HG03342 (cell line): ENCODE results near the gene KLHL6.
A peak's percentile ranks its signal among the peaks of the same experiment; 100 is the strongest.
"Not testable (repeated sequence)": the region's sequence is repeated elsewhere in the genome, so short reads cannot be mapped to it uniquely, and the experiment has no call there.

Experiments
- ATAC-seq: cut with Tn5 transposase; IDR thresholded peaks from one replicate; pipeline ENCODE4 v1.9.1; 2021; ENCODE audit warnings: mild to moderate bottlenecking, moderate library complexity; ENCODE audit not compliant: unreplicated experiment

Gene KLHL6

DNA sequence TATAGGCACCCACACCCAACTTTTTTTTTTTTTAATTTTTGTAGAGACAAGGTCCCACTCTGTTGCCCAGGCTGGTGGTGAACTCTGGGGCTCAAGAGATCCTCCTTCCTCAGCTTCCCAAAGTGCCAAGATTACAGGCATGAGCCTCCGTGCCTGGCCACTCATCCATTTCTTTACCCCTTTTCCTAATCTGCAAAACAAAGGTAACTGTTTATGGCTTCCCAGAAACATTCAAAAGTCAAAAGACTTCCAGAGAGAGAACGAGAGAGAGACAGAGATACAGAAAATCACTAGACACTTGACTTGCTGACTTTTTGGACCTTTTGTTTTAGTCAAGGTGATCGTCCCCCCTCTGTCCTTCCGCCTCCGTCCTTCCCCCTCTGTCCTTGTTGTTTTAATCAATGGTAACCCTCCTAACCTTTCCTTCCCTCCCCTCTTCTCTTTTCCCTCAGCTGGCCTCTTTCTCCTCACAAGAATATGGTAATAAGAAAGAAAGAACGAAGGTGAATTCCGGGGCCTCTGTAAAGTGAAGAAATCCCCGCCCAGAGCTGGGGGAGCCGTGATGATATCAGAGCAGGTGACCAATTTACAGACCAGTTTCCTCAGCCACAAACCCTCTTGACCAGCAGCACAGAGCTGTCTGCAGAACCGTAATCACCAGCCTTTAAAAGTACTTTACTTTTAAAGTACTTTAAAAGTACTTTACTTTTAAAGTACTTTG, 21.9 kb downstream of the KLHL6 start:
- no peak for ATAC-seq

GRCh38 chr3:183532620-183533411, 22.7 kb downstream of the KLHL6 start:
- no peak for ATAC-seq

DNA sequence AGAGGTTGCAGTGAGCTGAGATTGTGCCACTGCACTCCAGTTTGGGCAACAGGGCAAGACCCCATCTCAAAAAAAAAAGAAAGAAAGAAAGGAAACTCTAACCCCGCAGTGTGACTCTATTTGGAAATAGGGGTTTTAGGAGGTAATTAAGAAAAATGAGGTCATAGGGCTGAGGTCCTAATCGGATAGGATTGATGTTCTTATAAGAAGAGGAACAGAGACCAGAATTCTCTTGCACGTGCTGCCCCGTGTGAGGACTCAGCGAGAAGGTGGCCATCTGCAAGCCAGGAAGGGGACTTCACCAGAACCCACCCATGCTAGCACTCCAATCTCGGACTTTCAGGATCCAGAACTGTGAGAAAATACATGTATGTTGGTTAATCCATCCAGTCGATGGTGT, 25.8 kb downstream of the KLHL6 start:
- ATAC-seq, result no peak

- no peak for ATAC-seq
These were observed 26.3 kb downstream of the KLHL6 start for GRCh38 chr3:183529185-183529584.

DNA sequence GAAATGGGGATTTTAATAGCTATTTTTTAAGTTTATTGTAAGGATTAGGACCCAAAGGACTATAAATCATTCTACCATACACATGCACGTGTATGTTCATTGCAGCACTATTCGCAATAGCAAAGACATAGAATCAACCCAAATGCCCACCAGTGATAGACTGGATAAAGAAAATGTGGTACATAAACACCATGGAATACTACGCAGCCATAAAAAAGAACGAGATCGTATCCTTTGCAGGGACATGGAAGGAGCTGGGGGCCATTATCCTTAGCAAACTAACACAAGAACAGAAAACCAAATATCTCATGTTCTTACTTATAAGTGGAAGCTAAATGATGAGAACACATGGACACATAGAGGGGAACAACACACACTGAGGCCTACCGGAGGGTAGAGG, 26.7 kb downstream of the KLHL6 start:
- not testable (repeated sequence) for ATAC-seq

DNA sequence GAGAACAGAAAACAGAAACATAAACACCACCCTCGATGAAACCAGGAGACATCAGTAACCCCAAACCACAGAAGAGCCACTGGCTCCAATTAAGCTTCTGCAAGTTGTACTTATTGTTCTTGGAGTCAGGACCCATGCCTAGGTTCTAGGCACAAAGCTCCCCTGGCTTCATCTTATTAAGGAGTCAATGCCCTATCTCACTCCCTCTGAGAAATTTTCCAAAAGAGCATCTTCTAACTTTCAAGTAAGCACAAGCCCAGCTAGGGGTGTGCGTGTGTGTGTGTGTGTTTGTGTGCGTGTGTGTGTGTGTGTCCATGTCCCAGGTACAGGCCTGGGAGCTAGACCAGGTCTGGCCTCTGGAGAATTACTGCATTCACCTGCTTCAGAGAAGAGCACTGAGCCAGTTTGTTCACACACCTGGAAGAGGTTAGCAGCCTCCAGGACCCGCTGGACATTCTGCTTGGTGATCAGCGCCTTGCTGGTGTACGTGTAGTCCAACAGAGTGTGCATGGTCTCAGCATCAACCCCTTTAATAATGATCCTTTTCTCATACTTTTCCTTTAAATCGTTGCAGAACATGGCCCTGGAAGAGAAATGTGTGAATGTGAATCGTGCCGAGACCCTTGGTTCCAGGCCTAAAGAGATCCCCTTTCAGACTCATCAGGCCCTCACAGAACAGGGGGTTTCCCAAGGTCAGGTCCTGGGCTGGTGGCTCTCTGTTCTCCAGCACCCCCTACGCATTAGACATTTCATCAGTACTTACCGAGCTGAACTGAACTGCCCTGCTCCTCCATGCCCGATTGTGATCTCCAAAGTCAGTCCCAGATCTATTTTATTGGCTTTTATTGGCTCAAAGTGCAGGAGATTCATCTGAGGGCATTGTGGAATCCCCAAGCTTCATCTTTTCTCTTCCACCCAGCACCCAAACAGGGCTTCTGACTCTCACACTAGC, 27.8 kb downstream of the KLHL6 start:
- peak; percentile 87 for ATAC-seq

GRCh38 chr3:183526838-183527427, 28.6 kb downstream of the KLHL6 start:
- ATAC-seq, result peak; percentile 5

GRCh38 chr3:183524476-183524875, 31.0 kb downstream of the KLHL6 start:
- ATAC-seq, result no peak

- not testable (repeated sequence) for ATAC-seq
These were observed 34.6 kb downstream of the KLHL6 start for GRCh38 chr3:183520741-183521556.

DNA sequence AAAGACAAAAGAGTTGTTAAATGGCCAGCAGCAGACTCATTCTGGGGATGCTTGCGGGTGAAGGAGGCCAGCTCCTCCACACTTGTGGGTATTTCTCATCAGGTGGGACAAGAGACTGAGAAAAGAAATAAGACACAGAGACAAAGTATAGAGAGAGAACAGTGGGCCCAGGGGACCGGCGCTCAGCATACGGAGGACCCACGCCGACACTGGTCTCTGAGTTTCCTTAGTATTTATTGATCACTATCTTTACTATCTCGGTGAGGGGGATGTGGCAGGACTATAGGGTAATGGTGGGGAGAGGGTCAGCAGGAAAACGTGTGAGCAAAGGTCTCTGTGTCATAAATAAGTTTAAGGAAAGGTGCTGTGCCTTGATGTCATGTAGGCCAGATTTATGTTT, 35.2 kb downstream of the KLHL6 start:
- not testable (repeated sequence) for ATAC-seq

GRCh38 chr3:183519891-183520290, 35.6 kb downstream of the KLHL6 start:
- no peak for ATAC-seq

DNA sequence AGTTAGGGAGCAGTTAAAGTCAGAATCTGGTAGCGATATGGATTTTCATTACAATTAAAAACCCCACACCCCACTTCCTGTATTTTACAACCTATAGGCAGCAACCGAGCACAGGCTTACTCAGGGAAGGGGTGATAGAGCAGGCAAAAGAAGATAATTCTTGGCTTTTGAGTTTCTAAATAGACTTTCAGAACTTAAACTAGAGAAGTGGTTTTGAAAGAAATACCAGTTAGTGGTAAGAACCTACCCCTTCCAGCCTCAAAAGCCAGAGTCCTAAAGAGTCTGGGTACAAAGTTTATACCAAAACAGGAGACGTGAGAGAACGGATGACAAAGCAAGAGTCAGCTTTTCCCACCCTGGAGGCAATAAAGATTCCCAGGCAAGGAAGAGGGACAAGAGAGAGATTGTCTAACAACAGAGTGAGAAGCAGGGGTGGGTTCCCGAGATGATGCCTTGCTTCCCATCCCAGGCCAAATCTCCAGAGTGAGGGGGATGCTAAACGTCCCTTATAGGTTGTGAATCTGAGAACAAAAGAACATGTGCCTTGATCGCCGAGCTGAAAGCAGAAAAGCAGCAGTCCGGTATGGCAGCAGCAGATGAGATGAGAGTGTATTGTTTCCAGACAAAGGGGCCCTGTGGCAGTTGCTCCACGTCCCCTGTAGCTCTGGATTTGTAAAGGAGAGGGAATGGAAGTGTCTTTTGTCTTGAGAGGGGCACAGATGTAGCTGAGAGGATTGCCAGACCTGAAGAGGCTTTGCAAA, 36.8 kb downstream of the KLHL6 start:
- no peak for ATAC-seq

- no peak for ATAC-seq
These were observed 37.9 kb downstream of the KLHL6 start for GRCh38 chr3:183517607-183518006.

GRCh38 chr3:183515968-183516851, 39.3 kb downstream of the KLHL6 start:
- peak; percentile 84 for ATAC-seq

- no peak for ATAC-seq
These were observed 41.5 kb downstream of the KLHL6 start for GRCh38 chr3:183514021-183514420.

DNA sequence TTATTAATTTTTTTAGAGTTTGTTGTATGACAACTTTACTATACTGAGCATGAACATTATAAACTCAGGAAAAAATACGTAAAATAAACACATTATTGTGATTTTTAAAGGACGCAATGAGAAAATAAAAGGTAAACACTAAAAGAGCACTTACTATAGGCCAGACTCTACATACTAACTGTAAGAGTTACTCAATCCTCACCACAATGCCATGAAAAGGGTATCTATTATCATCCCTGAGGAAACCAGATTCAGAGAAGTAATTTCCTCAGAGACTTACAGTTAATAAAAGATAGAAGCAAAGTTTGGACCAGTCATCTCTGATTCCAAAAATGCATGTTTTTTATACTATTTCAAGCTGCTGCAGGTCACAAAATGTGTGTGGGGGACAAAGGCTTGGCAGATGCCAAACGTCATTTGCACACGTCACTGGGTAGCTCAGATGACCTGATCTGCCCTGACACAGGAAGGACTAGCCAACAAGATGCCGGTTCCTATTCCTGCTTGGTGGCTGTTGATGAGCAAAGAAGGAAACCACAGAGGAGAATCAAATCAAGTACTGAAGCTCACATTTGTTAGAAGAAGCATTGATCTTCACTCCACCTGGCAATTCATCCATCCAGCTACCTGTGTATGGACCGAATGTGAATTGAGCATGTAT, 42.3 kb downstream of the KLHL6 start:
- ATAC-seq, result no peak

GRCh38 chr3:183511286-183512131, 44.0 kb downstream of the KLHL6 start:
- ATAC-seq, result not testable (repeated sequence)
